Measurements from ENCODE around the gene TRH. TPM values are rescaled to one million over a fixed set of nuclear protein-coding genes. Genes with fewer than 3 reads are reported as not detected.

The TRH gene
- total RNA-seq, result not detected
- long read RNA-seq, result 0 reads

GRCh38 chr3:129974564-129974832, at the start of gene TRH:
TSS of gene TRH (plus strand) at chr3:129974720. CDS start at chr3:129975817, 1,097 bp downstream.
- no peak for ATAC-seq

GRCh38 chr3:129927072-129927471, 47.4 kb upstream of the TRH start:
- intact Hi-C loops (cut with DNase I, micrococcal nuclease), result no loop called here
- DNase-seq (no peak), ATAC-seq (no peak)

More at GRCh38 chr3:129974564-129974832, at the start of gene TRH:
- intact Hi-C loops (cut with DNase I, micrococcal nuclease), result no loop called here
- no peak for DNase-seq

GRCh38 chr3:129929383-129929782, 45.1 kb upstream of the TRH start:
- no peak for ATAC-seq
- intact Hi-C loops (cut with DNase I, micrococcal nuclease), result no loop called here

GRCh38 chr3:129933471-129933870, 41.0 kb upstream of the TRH start:
- intact Hi-C loops (cut with DNase I, micrococcal nuclease), result loop anchor here in 1 of 2 donors (10.0 kb wide), 2 partner anchors 99 to 439 kb away; no protein-coding TSS in a partner anchor
- no peak for ATAC-seq
- DNase-seq, result no peak

More at GRCh38 chr3:129929383-129929782, 45.1 kb upstream of the TRH start:
- no peak for DNase-seq

- intact Hi-C loops (cut with DNase I, micrococcal nuclease), result loop anchor here in 1 of 2 donors (2.0 to 10.0 kb wide), 3 partner anchors 100 to 440 kb away; no protein-coding TSS in a partner anchor
- DNase-seq, result peak in 1 of 2 donors; percentile 31
- ATAC-seq, result no peak
Measured at GRCh38 chr3:129934234-129935123, 40.0 kb upstream of the TRH start.

GRCh38 chr3:129936757-129937156, 37.8 kb upstream of the TRH start:
- DNase-seq (peak; percentile 41 to 58), ATAC-seq (peak; percentile 87)
- intact Hi-C loops (cut with DNase I, micrococcal nuclease), result loop anchor here in 1 of 2 donors (10.0 kb wide), 2 partner anchors 102 to 442 kb away; no protein-coding TSS in a partner anchor

GRCh38 chr3:129937717-129938116, 36.8 kb upstream of the TRH start:
- DNase-seq (no peak), ATAC-seq (no peak)
- intact Hi-C loops (cut with DNase I, micrococcal nuclease), result loop anchor here in 1 of 2 donors (10.0 kb wide), 2 partner anchors 103 to 443 kb away; no protein-coding TSS in a partner anchor

- ATAC-seq (no peak), DNase-seq (no peak)
- intact Hi-C loops (cut with DNase I, micrococcal nuclease), result loop anchor here in 1 of 2 donors (10.0 kb wide), 2 partner anchors 104 to 444 kb away; no protein-coding TSS in a partner anchor
Measured at GRCh38 chr3:129938140-129938930, 36.2 kb upstream of the TRH start.

GRCh38 chr3:129940086-129940485, 34.4 kb upstream of the TRH start:
- ATAC-seq, result no peak
- intact Hi-C loops (cut with DNase I, micrococcal nuclease), result no loop called here
- no peak for DNase-seq

- DNase-seq, result peak in 1 of 2 donors; percentile 60
- ATAC-seq, result peak; percentile 89
- intact Hi-C loops (cut with DNase I, micrococcal nuclease), result no loop called here
Measured at GRCh38 chr3:129942296-129942695, 32.2 kb upstream of the TRH start.

GRCh38 chr3:129943020-129943419, 31.5 kb upstream of the TRH start:
- ATAC-seq (no peak), DNase-seq (no peak)
- intact Hi-C loops (cut with DNase I, micrococcal nuclease), result no loop called here

- intact Hi-C loops (cut with DNase I, micrococcal nuclease), result no loop called here
- no peak for DNase-seq
- no peak for ATAC-seq
Measured at GRCh38 chr3:129944709-129945108, 29.8 kb upstream of the TRH start.

- ATAC-seq (no peak), DNase-seq (no peak)
- intact Hi-C loops (cut with DNase I, micrococcal nuclease), result no loop called here
Measured at GRCh38 chr3:129947538-129948240, 26.8 kb upstream of the TRH start.

GRCh38 chr3:129950318-129951046, 24.0 kb upstream of the TRH start:
- no peak for ATAC-seq
- DNase-seq, result no peak
- intact Hi-C loops (cut with DNase I, micrococcal nuclease), result no loop called here

- no peak for ATAC-seq
- no peak for DNase-seq
Measured at GRCh38 chr3:129952556-129953355, 21.8 kb upstream of the TRH start.

GRCh38 chr3:129953621-129954020, 20.9 kb upstream of the TRH start:
- no peak for DNase-seq
- intact Hi-C loops (cut with DNase I, micrococcal nuclease), result no loop called here
- no peak for ATAC-seq

More at GRCh38 chr3:129952556-129953355, 21.8 kb upstream of the TRH start:
- intact Hi-C loops (cut with DNase I, micrococcal nuclease), result no loop called here

- DNase-seq (no peak), ATAC-seq (no peak)
- intact Hi-C loops (cut with DNase I, micrococcal nuclease), result no loop called here
Measured at GRCh38 chr3:129954514-129954913, 20.0 kb upstream of the TRH start.

- intact Hi-C loops (cut with DNase I, micrococcal nuclease), result no loop called here
- ATAC-seq (no peak), DNase-seq (no peak)
Measured at GRCh38 chr3:129956936-129957335, 17.6 kb upstream of the TRH start.
